Transverse colon (tissue), 3 donors: ENCODE data around the gene SH2D2A.

ENCODE experiments used
- EP300 ChIP-seq: sonication (generic); formaldehyde crosslinking; IDR thresholded peaks from one replicate; pipeline ENCODE4 v1.6.1; 2017; ENCODE audit warnings: antibody characterized with exemption, low read depth
- TF ChIP-seq, protein P1 (sequence below), 5 experiments: fragments of 200-600 bp in 3 of 5; fragments of 450-650 bp in 2 of 5; sonication (generic) in 3 of 5; IDR thresholded peaks; 1 replicate in 2 of 5; 2 replicates in 3 of 5; pipeline ENCODE4 v1.5.1; 2016 to 2017; ENCODE audit warnings: antibody characterized with exemption in 5 of 5, inconsistent platforms in 3 of 5, mild to moderate bottlenecking in 2 of 5, moderate library complexity in 1 of 5

DNA sequence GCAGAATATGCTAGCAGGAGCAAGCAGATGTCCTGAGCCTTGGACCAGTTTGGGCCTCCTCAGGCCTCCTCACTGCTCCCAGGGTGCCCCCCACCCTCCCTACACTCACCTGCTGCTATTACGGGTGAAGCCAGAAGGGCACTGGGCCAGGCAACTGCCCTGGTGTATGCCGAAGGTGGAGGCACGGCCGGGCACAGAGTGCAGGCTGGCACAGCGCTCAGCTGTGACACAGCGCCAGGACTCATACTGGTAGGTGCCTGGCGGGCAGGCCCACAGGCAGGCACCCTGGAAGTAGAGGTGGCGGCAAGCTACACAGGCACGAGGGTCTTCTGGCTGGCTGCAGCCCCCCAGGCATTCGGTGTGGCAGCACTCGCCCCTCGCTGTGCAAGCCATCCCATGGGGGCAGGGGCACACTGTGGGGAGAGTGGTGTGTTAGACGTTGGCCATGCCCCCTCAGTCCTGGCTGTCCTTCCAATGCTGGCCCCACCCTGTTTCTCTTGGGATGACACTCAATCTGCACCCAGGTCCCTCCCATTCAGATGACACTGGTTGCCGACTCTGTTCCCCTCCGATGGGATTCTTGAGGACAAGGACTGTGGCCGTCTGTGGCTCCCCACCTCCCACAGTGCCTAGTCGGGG lies 35.2 kb upstream of the SH2D2A start:
- TF ChIP-seq, protein P1, sequence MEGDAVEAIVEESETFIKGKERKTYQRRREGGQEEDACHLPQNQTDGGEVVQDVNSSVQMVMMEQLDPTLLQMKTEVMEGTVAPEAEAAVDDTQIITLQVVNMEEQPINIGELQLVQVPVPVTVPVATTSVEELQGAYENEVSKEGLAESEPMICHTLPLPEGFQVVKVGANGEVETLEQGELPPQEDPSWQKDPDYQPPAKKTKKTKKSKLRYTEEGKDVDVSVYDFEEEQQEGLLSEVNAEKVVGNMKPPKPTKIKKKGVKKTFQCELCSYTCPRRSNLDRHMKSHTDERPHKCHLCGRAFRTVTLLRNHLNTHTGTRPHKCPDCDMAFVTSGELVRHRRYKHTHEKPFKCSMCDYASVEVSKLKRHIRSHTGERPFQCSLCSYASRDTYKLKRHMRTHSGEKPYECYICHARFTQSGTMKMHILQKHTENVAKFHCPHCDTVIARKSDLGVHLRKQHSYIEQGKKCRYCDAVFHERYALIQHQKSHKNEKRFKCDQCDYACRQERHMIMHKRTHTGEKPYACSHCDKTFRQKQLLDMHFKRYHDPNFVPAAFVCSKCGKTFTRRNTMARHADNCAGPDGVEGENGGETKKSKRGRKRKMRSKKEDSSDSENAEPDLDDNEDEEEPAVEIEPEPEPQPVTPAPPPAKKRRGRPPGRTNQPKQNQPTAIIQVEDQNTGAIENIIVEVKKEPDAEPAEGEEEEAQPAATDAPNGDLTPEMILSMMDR (IDR thresholded peaks at IDR 0.05) = no peak
- no peak for TF ChIP-seq EP300
